GM23338 (cell line): ENCODE results near the gene NRXN2.

Experiments
- CTCF ChIP-seq, 2 experiments: fragments of 200-600 bp in 1 of 2; sonication (generic) in 1 of 2; conservative IDR thresholded peaks; 2 replicates each; pipeline versions ENCODE4 v1.5.1 to v1.6.1; 2016 to 2017; ENCODE audit warnings: antibody characterized with exemption in 2 of 2, low read depth in 2 of 2, mild to moderate bottlenecking in 2 of 2, moderate library complexity in 1 of 2
- EZH2 ChIP-seq: fragments of 200-600 bp; sonication (generic); IDR thresholded peaks from one replicate; pipeline ENCODE4 v1.8.0; 2017; ENCODE audit warnings: antibody characterized with exemption, mild to moderate bottlenecking, low read depth; ENCODE audit not compliant: unreplicated experiment
- POLR2AphosphoS5 ChIP-seq: IDR thresholded peaks from 2 replicates; pipeline ENCODE4 v1.6.1; 2016; ENCODE audit warnings: antibody characterized with exemption, low read depth
- ZNF114 ChIP-seq: fragments of 250-450 bp; sonication (Bioruptor Pico); IDR thresholded peaks from 2 replicates; pipeline ENCODE4 v1.5.0; 2020; ENCODE audit warnings: mild to moderate bottlenecking, moderate library complexity
- ZNF331 ChIP-seq: fragments of 250-450 bp; sonication (Bioruptor Pico); IDR thresholded peaks from 2 replicates; pipeline ENCODE4 v1.5.0; 2020; ENCODE audit warnings: low read depth, mild to moderate bottlenecking, moderate library complexity

DNA sequence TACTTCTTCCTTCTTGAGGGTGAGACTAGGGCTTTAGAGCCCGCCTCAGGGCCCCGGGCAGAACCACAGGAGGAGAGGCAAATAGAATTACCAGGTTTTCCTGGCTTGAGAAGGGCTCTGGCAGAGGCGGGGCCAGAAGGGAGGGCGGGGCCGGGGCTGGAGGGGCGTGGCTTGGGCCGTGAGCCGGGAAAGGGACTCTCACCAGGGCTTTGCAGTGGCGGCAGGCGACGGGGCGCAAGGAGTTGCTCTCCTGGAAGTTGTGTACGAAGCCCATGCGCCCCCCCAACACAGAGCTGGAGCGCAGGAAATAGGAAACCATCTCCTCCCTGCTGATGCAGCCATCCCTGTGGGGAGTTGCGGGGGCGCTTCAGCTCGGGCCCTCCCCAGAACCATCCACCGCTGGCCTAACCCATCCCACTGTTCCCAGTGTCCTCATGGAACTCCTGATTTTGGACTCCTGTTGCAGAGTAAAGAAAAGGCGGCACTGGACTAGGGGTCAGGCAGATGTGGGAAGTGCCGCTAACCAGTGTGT lies 6.9 kb upstream of the NRXN2 start:
- no peak for TF ChIP-seq CTCF (conservative IDR thresholded peaks at IDR 0.05; ENCODE audit: low read depth in 2 of 2)
- peak; percentile 56; the same call in 1 of the 2 replicates for TF ChIP-seq POLR2AphosphoS5
- no peak for TF ChIP-seq ZNF331 (CRISPR knock-in tag)
- TF ChIP-seq EZH2, result no peak
- TF ChIP-seq ZNF114 (CRISPR knock-in tag), result no peak
